T-helper 1 cell treated with Interleukin-12 subunit alpha and Interleukin-12 subunit beta and Interleukin-4 antibody, amounts not matched to agents 30 μg/mL and 1 μg/mL, for 36 hours (primary cell): Measurements from ENCODE around the gene P2RY6.

Experiments
- H3K27ac Mint-ChIP-seq: one replicate; pipeline ENCODE4 v1.8.0; 2021; ENCODE audit warnings: mild to moderate bottlenecking, mixed read lengths
- H3K27me3 Mint-ChIP-seq: one replicate; pipeline ENCODE4 v1.8.0; 2021; ENCODE audit warnings: low read depth, mixed read lengths
- H3K36me3 Mint-ChIP-seq: one replicate; pipeline ENCODE4 v1.8.0; 2021; ENCODE audit warnings: low read depth, mixed read lengths
- H3K4me1 Mint-ChIP-seq: one replicate; pipeline ENCODE4 v1.8.0; 2021; ENCODE audit warnings: low read depth, mixed read lengths
- H3K4me3 Mint-ChIP-seq: one replicate; pipeline ENCODE4 v1.8.0; 2021; ENCODE audit warnings: mild to moderate bottlenecking, moderate library complexity, mixed read lengths
- H3K9me3 Mint-ChIP-seq: one replicate; pipeline ENCODE4 v1.8.0; 2021; ENCODE audit warnings: mixed read lengths

P2RY6 gene

GRCh38 chr11:73244589-73245240, 27.4 kb upstream of the P2RY6 start:
- Mint-ChIP-seq H3K4me1 (peaks cover 9% of the 10 kb centered on the region), H3K27me3 (peaks cover 13% of the 10 kb centered on the region), H3K4me3 (no peak overlapping the region), H3K27ac (no peak overlapping the region), H3K36me3 (no peaks in the 10 kb centered on the region), H3K9me3 (no peaks in the 10 kb centered on the region)

DNA sequence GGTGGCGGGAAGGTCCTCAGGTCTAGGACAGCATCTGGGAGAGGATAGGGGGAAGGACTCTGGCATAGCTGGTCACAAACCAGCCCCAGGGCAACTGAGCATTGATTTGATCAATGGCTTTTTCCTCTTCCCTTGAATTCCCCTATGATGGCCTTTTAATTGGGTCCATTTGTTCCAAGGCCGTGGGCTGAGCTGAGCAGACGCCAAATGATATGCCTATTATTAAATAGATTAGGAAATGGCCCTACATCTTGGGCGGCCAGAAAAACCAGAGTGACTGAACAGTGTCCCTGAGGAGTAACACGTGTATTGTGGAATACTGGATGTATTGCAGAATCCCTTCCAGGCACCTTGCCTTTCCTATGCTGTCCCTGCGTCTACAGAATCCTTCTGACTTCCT, 26.7 kb upstream of the P2RY6 start:
- no peak overlapping the region for H3K27ac Mint-ChIP-seq
- no peak overlapping the region for H3K4me3 Mint-ChIP-seq

GRCh38 chr11:73246303-73246702, 25.8 kb upstream of the P2RY6 start:
- Mint-ChIP-seq H3K27me3 (peaks cover 13% of the 10 kb centered on the region), H3K4me1 (peaks cover 9% of the 10 kb centered on the region), H3K27ac (no peak overlapping the region), H3K9me3 (no peaks in the 10 kb centered on the region), H3K36me3 (no peaks in the 10 kb centered on the region), H3K4me3 (no peak overlapping the region)

More for the DNA sequence above, 26.7 kb upstream of the P2RY6 start:
- H3K27me3 Mint-ChIP-seq, result peaks cover 13% of the 10 kb centered on the region
- H3K9me3 Mint-ChIP-seq, result no peaks in the 10 kb centered on the region
- H3K4me1 Mint-ChIP-seq, result peaks cover 9% of the 10 kb centered on the region
- H3K36me3 Mint-ChIP-seq, result no peaks in the 10 kb centered on the region

DNA sequence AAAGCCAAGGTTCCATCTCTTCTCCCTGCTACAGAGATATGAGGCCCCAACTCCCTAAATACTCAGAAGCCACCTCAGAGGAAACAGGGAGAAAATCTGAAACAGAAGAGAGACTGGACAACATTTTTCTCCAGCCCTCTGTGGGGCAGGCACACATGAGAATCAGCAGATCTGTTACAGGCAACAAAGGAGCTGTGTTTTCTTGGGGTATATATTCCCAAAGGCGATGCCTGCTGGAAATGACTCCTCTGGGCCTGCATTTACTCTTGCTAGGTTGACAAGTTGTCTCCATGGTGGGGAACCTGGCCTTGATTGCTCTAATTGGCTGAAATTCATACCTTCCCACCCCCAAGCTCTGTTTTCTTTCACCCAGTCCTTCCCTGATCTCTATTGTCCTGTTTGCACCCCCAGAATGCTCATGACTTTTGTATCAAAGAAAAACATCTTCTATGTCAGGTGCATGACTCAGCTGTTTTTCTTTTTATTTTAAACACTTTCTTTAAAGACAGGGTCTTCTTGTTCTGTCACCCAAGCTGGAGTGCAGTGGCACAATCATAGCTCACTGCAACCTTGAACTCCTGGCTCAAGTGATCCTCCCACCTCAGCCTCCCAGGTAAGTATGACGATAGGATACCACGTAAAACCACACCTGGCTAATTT, 23.5 kb upstream of the P2RY6 start:
- H3K4me3 Mint-ChIP-seq, result no peak overlapping the region
- H3K36me3 Mint-ChIP-seq, result no peaks in the 10 kb centered on the region
- no peak overlapping the region for H3K27ac Mint-ChIP-seq
- H3K9me3 Mint-ChIP-seq, result no peaks in the 10 kb centered on the region
- peaks cover 14% of the 10 kb centered on the region for H3K4me1 Mint-ChIP-seq
- peaks cover 8% of the 10 kb centered on the region for H3K27me3 Mint-ChIP-seq

GRCh38 chr11:73249304-73249703, 22.8 kb upstream of the P2RY6 start:
- H3K27ac Mint-ChIP-seq, result no peak overlapping the region
- H3K4me1 Mint-ChIP-seq, result peaks cover 14% of the 10 kb centered on the region
- H3K4me3 Mint-ChIP-seq, result no peak overlapping the region

DNA sequence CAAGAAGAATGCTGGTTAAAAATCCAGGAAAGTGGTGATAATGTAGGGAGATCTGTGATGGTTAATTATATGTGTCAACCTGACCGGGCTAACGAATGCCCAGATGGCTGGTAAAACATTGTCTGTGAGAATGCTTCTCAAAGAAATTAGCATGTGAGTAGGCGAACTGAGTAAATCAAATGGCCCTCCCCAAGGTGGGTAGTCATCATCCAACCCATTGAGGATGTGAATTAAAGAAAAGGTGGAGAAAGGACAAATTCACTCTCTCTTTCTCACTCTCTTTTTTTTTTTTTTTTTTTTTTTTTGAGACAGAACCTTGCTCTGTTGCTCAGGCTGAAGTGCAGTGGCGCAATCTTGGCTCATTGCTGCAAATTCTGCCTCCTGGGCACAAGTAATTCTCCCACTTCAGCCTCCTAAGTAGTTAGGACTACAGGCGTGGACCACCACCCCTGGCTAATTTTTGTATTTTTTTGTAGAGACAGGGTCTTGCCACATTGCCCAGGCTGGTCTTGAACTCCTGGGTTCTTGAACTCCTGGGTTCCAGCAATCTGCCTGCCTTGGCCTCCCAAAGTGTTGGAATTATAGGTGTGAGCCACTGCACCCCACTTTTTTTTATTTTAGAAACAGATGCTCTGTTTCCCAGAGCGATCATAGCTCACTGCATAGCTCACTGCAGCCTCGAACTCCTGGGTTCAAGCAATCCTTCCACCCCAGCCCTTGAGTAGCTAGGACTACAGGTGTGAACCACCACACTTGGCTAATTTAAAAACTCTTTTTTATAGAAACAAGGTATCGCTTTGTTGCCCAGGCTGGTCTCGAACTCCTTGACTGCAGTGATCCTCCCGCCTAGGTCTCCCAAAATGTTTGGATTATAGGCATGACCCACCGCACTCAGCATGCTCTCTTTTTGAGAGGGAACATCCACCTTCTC, 22.0 kb upstream of the P2RY6 start:
- Mint-ChIP-seq H3K36me3 (no peaks in the 10 kb centered on the region), H3K4me1 (peaks cover 14% of the 10 kb centered on the region), H3K27ac (no peak overlapping the region), H3K9me3 (no peaks in the 10 kb centered on the region), H3K4me3 (no peak overlapping the region), H3K27me3 (peaks cover 4% of the 10 kb centered on the region)

More at GRCh38 chr11:73249304-73249703, 22.8 kb upstream of the P2RY6 start:
- peaks cover 8% of the 10 kb centered on the region for H3K27me3 Mint-ChIP-seq
- H3K9me3 Mint-ChIP-seq, result no peaks in the 10 kb centered on the region
- H3K36me3 Mint-ChIP-seq, result no peaks in the 10 kb centered on the region

GRCh38 chr11:73252577-73253191, 19.5 kb upstream of the P2RY6 start:
- no peak overlapping the region for H3K27ac Mint-ChIP-seq
- no peak overlapping the region for H3K4me3 Mint-ChIP-seq
- H3K36me3 Mint-ChIP-seq, result no peaks in the 10 kb centered on the region
- peaks cover 11% of the 10 kb centered on the region for H3K4me1 Mint-ChIP-seq
- no peaks in the 10 kb centered on the region for H3K27me3 Mint-ChIP-seq
- H3K9me3 Mint-ChIP-seq, result no peaks in the 10 kb centered on the region

DNA sequence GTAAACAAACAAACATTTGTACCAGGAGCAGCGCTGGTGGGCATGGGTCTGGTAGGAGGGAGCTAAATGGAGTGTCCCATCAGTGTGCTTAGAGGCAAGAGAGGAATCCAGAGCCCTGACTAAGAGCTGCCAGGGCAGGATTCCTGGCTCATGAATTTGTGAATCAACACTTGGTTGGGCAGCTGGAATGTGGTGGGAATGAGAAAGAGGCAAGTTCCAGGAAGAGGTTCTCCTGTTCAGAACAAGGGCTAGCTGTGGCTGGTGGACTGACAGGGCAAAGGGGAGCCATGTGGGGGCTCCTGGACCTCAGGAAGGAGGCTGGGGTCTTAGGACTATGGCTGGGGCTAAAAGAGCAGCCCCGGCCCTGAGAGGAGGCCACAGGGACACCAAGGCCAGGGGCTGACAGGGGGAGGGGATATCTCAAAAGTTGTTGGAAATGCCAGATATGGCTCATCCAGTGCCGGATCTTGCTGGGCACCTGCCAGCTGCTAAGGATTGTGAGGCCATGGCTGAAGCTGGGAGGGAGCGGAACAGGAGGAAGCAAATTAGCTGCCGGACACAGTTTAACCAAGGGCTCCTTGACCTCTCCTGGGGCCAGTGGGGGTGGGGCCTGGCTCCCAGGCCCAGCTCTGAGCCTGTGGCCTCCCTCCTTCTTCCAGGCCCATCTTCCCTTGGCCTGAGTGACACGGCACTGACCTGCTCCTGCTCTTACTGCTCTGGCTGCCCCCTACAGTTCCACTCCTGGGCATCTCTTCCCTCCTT, 14.6 kb upstream of the P2RY6 start:
- no peak overlapping the region for H3K27ac Mint-ChIP-seq
- H3K36me3 Mint-ChIP-seq, result no peaks in the 10 kb centered on the region
- H3K4me1 Mint-ChIP-seq, result peaks cover 4% of the 10 kb centered on the region

GRCh38 chr11:73258104-73259035, 13.8 kb upstream of the P2RY6 start:
- Mint-ChIP-seq H3K4me3 (no peak overlapping the region), H3K9me3 (no peaks in the 10 kb centered on the region), H3K36me3 (no peaks in the 10 kb centered on the region), H3K27me3 (peaks cover 16% of the 10 kb centered on the region), H3K4me1 (no peaks in the 10 kb centered on the region), H3K27ac (no peak overlapping the region)

More for the DNA sequence above, 14.6 kb upstream of the P2RY6 start:
- no peaks in the 10 kb centered on the region for H3K9me3 Mint-ChIP-seq
- no peak overlapping the region for H3K4me3 Mint-ChIP-seq
- peaks cover 7% of the 10 kb centered on the region for H3K27me3 Mint-ChIP-seq

- H3K36me3 Mint-ChIP-seq, result no peaks in the 10 kb centered on the region
- no peak overlapping the region for H3K4me3 Mint-ChIP-seq
- no peaks in the 10 kb centered on the region for H3K9me3 Mint-ChIP-seq
- no peaks in the 10 kb centered on the region for H3K4me1 Mint-ChIP-seq
- H3K27me3 Mint-ChIP-seq, result peaks cover 28% of the 10 kb centered on the region
- no peak overlapping the region for H3K27ac Mint-ChIP-seq
Observed at GRCh38 chr11:73259406-73260126, 12.6 kb upstream of the P2RY6 start.

DNA sequence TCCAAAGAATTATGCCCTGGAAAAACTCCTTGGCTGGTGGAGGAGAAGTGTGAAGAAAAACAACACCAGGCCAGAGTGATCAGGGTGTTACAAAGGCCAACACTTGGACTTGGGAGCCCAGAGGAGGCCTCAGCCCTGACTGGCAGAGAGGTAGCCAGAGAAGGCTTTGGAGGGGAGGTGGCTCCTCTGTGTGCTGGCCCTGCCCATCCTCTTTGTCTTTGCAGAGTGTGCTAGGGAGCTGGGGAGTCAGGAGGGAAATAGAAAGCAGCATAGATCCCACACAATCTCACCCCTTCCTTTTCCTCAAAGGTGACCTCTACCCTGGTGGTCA, 12.0 kb upstream of the P2RY6 start:
- Mint-ChIP-seq H3K4me1 (no peaks in the 10 kb centered on the region), H3K36me3 (no peaks in the 10 kb centered on the region), H3K9me3 (no peaks in the 10 kb centered on the region), H3K27ac (no peak overlapping the region), H3K27me3 (peaks cover 33% of the 10 kb centered on the region), H3K4me3 (no peak overlapping the region)

GRCh38 chr11:73262851-73263495, 9.2 kb upstream of the P2RY6 start:
- Mint-ChIP-seq H3K9me3 (no peaks in the 10 kb centered on the region), H3K27me3 (peaks cover 60% of the 10 kb centered on the region), H3K27ac (no peak overlapping the region), H3K4me3 (no peak overlapping the region), H3K4me1 (no peaks in the 10 kb centered on the region), H3K36me3 (no peaks in the 10 kb centered on the region)
